Measurements from ENCODE around the gene KRTAP16-1. TPM values are rescaled to one million over a fixed set of nuclear protein-coding genes. Genes with fewer than 3 reads are reported as not detected.

Gene KRTAP16-1
- total RNA-seq, 1 donor from 2014 or later: not detected

- peaks cover 15% of the 10 kb centered on the region for H3K4me1 Mint-ChIP-seq (ENCODE audit: unreplicated experiment)
- no peak for DNase-seq (ENCODE audit: low spot score)
- TF ChIP-seq CTCF (IDR thresholded peaks at IDR 0.05; ENCODE audit: unreplicated experiment): no peak
Measured at GRCh38 chr17:41311111-41311510, 2.0 kb upstream of the KRTAP16-1 start.

GRCh38 chr17:41308251-41308917 lies 725 bp downstream of the KRTAP16-1 start:
- H3K27ac Mint-ChIP-seq (ENCODE audit: unreplicated experiment): no peak overlapping the region
- H3K36me3 Mint-ChIP-seq (ENCODE audit: low read depth, unreplicated experiment): peaks cover 6% of the 10 kb centered on the region
- no peak for TF ChIP-seq CTCF (IDR thresholded peaks at IDR 0.05; ENCODE audit: unreplicated experiment)
- no peak overlapping the region for H3K4me3 Mint-ChIP-seq (ENCODE audit: unreplicated experiment)
- H3K9me3 Mint-ChIP-seq (ENCODE audit: unreplicated experiment): no peaks in the 10 kb centered on the region
- no peak for DNase-seq (ENCODE audit: low spot score)
- H3K27me3 Mint-ChIP-seq (ENCODE audit: unreplicated experiment): peaks cover 8% of the 10 kb centered on the region
- peaks cover 15% of the 10 kb centered on the region for H3K4me1 Mint-ChIP-seq (ENCODE audit: unreplicated experiment)

More at GRCh38 chr17:41311111-41311510, 2.0 kb upstream of the KRTAP16-1 start:
- Mint-ChIP-seq H3K27me3 (ENCODE audit: unreplicated experiment) (peaks cover 8% of the 10 kb centered on the region), H3K9me3 (ENCODE audit: unreplicated experiment) (no peaks in the 10 kb centered on the region), H3K36me3 (ENCODE audit: low read depth, unreplicated experiment) (peaks cover 6% of the 10 kb centered on the region), H3K27ac (ENCODE audit: unreplicated experiment) (no peak overlapping the region), H3K4me3 (ENCODE audit: unreplicated experiment) (no peak overlapping the region)

GRCh38 chr17:41307647-41308046 lies 1.5 kb downstream of the KRTAP16-1 start:
- Mint-ChIP-seq H3K27me3 (ENCODE audit: unreplicated experiment) (peaks cover 8% of the 10 kb centered on the region), H3K9me3 (ENCODE audit: unreplicated experiment) (no peaks in the 10 kb centered on the region), H3K27ac (ENCODE audit: unreplicated experiment) (no peak overlapping the region), H3K4me3 (ENCODE audit: unreplicated experiment) (no peak overlapping the region), H3K4me1 (ENCODE audit: unreplicated experiment) (peaks cover 15% of the 10 kb centered on the region), H3K36me3 (ENCODE audit: low read depth, unreplicated experiment) (peaks cover 6% of the 10 kb centered on the region)
- no peak for DNase-seq (ENCODE audit: low spot score)
- TF ChIP-seq CTCF (IDR thresholded peaks at IDR 0.05; ENCODE audit: unreplicated experiment): no peak

GRCh38 chr17:41304091-41304490 lies 5.0 kb downstream of the KRTAP16-1 start:
- no peak for DNase-seq (ENCODE audit: low spot score)
- Mint-ChIP-seq H3K27me3 (ENCODE audit: unreplicated experiment) (peaks cover 4% of the 10 kb centered on the region), H3K36me3 (ENCODE audit: low read depth, unreplicated experiment) (peaks cover 6% of the 10 kb centered on the region), H3K27ac (ENCODE audit: unreplicated experiment) (no peak overlapping the region), H3K4me1 (ENCODE audit: unreplicated experiment) (peaks cover 15% of the 10 kb centered on the region), H3K9me3 (ENCODE audit: unreplicated experiment) (no peaks in the 10 kb centered on the region), H3K4me3 (ENCODE audit: unreplicated experiment) (no peak overlapping the region)
- TF ChIP-seq CTCF (IDR thresholded peaks at IDR 0.05; ENCODE audit: unreplicated experiment): no peak

GRCh38 chr17:41302981-41303380 lies 6.1 kb downstream of the KRTAP16-1 start:
- no peak for TF ChIP-seq CTCF (IDR thresholded peaks at IDR 0.05; ENCODE audit: unreplicated experiment)
- DNase-seq (ENCODE audit: low spot score): no peak
- H3K4me1 Mint-ChIP-seq (ENCODE audit: unreplicated experiment): peaks cover 11% of the 10 kb centered on the region
- peaks cover 4% of the 10 kb centered on the region for H3K27me3 Mint-ChIP-seq (ENCODE audit: unreplicated experiment)
- H3K27ac Mint-ChIP-seq (ENCODE audit: unreplicated experiment): no peak overlapping the region
- H3K9me3 Mint-ChIP-seq (ENCODE audit: unreplicated experiment): no peaks in the 10 kb centered on the region
- H3K4me3 Mint-ChIP-seq (ENCODE audit: unreplicated experiment): no peak overlapping the region
- H3K36me3 Mint-ChIP-seq (ENCODE audit: low read depth, unreplicated experiment): peaks cover 4% of the 10 kb centered on the region

All from endothelial cell (in vitro differentiated cells).